Neural cell (in vitro differentiated cells): ENCODE measurements around the gene FGFR1OP2.

Source experiments
- EP300 ChIP-seq: fragments of 450-650 bp; conservative IDR thresholded peaks from 2 replicates; pipeline ENCODE4 v1.6.1; 2014; ENCODE audit warnings: antibody characterized with exemption, mild to moderate bottlenecking, moderate library complexity; ENCODE audit not compliant: poor library complexity, severe bottlenecking
- EZH2 ChIP-seq: fragments of 200-600, 300-800 bp; shearing (Covaris generic), sonication (generic); IDR thresholded peaks from 2 replicates; pipeline ENCODE4 v1.6.1; 2014; ENCODE audit warnings: antibody characterized with exemption, low read length, borderline replicate concordance, mild to moderate bottlenecking; ENCODE audit not compliant: insufficient read depth, poor library complexity, severe bottlenecking
- MXI1 ChIP-seq: fragments of 450-650 bp; conservative IDR thresholded peaks from 2 replicates; pipeline ENCODE4 v1.6.1; 2014; ENCODE audit warnings: antibody characterized with exemption, mild to moderate bottlenecking; ENCODE audit not compliant: poor library complexity, severe bottlenecking
- POLR2AphosphoS5 ChIP-seq: IDR thresholded peaks from 2 replicates; pipeline ENCODE4 v1.6.1; 2012
- TAF1 ChIP-seq: IDR thresholded peaks from 2 replicates; pipeline ENCODE4 v1.6.1; 2012; ENCODE audit warnings: low read depth
- TF ChIP-seq, protein P1 (sequence below): fragments of 450-650 bp; IDR thresholded peaks from 2 replicates; pipeline ENCODE4 v1.5.1; 2014; ENCODE audit warnings: antibody characterized with exemption, mild to moderate bottlenecking, moderate library complexity; ENCODE audit not compliant: poor library complexity, severe bottlenecking
- TF ChIP-seq, protein P2 (sequence below): IDR thresholded peaks from 2 replicates; pipeline ENCODE4 v1.6.1; 2012; ENCODE audit warnings: borderline replicate concordance

DNA sequence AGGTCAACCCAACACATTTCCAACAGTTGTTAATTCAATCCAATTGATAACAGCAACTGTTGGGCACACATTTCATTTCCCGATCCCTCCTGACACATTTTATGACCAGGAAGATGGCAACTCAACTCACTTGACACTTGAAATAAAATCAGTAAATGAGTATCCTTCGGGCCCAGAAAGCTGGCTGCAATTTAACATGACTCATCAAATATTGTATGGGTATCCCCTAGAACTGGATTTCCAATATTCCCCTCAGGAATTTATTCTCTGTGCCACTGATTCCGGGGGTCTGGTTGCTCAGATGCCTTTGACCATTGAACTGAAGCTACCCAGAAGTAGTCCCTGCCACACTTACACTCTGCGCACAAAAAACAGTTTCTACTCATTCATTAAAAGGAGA lies 42.6 kb upstream of the FGFR1OP2 start:
- TF ChIP-seq, protein P1, sequence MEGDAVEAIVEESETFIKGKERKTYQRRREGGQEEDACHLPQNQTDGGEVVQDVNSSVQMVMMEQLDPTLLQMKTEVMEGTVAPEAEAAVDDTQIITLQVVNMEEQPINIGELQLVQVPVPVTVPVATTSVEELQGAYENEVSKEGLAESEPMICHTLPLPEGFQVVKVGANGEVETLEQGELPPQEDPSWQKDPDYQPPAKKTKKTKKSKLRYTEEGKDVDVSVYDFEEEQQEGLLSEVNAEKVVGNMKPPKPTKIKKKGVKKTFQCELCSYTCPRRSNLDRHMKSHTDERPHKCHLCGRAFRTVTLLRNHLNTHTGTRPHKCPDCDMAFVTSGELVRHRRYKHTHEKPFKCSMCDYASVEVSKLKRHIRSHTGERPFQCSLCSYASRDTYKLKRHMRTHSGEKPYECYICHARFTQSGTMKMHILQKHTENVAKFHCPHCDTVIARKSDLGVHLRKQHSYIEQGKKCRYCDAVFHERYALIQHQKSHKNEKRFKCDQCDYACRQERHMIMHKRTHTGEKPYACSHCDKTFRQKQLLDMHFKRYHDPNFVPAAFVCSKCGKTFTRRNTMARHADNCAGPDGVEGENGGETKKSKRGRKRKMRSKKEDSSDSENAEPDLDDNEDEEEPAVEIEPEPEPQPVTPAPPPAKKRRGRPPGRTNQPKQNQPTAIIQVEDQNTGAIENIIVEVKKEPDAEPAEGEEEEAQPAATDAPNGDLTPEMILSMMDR = no peak
- TF ChIP-seq MXI1 (no peak), TAF1 (no peak), EZH2 (no peak), EP300 (no peak), POLR2AphosphoS5 (no peak)
- TF ChIP-seq, protein P2, sequence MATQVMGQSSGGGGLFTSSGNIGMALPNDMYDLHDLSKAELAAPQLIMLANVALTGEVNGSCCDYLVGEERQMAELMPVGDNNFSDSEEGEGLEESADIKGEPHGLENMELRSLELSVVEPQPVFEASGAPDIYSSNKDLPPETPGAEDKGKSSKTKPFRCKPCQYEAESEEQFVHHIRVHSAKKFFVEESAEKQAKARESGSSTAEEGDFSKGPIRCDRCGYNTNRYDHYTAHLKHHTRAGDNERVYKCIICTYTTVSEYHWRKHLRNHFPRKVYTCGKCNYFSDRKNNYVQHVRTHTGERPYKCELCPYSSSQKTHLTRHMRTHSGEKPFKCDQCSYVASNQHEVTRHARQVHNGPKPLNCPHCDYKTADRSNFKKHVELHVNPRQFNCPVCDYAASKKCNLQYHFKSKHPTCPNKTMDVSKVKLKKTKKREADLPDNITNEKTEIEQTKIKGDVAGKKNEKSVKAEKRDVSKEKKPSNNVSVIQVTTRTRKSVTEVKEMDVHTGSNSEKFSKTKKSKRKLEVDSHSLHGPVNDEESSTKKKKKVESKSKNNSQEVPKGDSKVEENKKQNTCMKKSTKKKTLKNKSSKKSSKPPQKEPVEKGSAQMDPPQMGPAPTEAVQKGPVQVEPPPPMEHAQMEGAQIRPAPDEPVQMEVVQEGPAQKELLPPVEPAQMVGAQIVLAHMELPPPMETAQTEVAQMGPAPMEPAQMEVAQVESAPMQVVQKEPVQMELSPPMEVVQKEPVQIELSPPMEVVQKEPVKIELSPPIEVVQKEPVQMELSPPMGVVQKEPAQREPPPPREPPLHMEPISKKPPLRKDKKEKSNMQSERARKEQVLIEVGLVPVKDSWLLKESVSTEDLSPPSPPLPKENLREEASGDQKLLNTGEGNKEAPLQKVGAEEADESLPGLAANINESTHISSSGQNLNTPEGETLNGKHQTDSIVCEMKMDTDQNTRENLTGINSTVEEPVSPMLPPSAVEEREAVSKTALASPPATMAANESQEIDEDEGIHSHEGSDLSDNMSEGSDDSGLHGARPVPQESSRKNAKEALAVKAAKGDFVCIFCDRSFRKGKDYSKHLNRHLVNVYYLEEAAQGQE = no peak
